ENCODE data around the gene DGUOK. TPM values are rescaled to one million over a fixed set of nuclear protein-coding genes. Genes with fewer than 3 reads are reported as not detected.

Gene DGUOK
- total and polyA plus RNA-seq, 2 of the 4 experiments (the other 2 are of a cell fraction), result 66.3 to 111 TPM

- Histone ChIP-seq H2AK5ac (ENCODE audit: low read depth, low read length) (peak overlapping the region; percentile 81), H3K27ac (ENCODE audit: insufficient read depth, low read length) (no peak overlapping the region; the same call in 1 of the 2 replicates), H3K27me3 (ENCODE audit: control insufficient read depth, insufficient read depth, low read length) (no peaks in the 10 kb centered on the region), H3K9me1 (ENCODE audit: insufficient read depth, low read length) (peaks cover 20% of the 10 kb centered on the region), H2BK120ac (ENCODE audit: low read depth, low read length) (0 out of 2 replicates have a peak overlapping the region, but pooled peaks have one; percentile 22), H4K5ac (ENCODE audit: low read depth, low read length) (no peak overlapping the region), H4K8ac (ENCODE audit: low read depth in 2 of 2, low read length in 2 of 2) (peak overlapping the region; percentile 76 to 82; a peak in 2 of 4 replicates), H3K14ac (replicated peaks; ENCODE audit: low read depth, low read length) (no peak overlapping the region), H4K91ac (ENCODE audit: insufficient read depth, low read depth, low read length) (peak overlapping the region; percentile 29; the same call in 1 of the 2 replicates), H3K9ac (ENCODE audit: low read depth, low read length) (no peak overlapping the region), H4K20me1 (ENCODE audit: insufficient read depth, low read length) (peaks cover 24% of the 10 kb centered on the region), H2BK5ac (ENCODE audit: low read depth, low read length, poor library complexity, severe bottlenecking) (no peak overlapping the region), H3K56ac (ENCODE audit: extremely low read depth, insufficient read depth, low read length) (no peak overlapping the region), H3K4ac (ENCODE audit: low read depth, low read length) (peak overlapping the region; percentile 24; the same call in 1 of the 2 replicates), H3K4me3 (ENCODE audit: insufficient read depth, low read depth, low read length) (no peak overlapping the region), H3K36me3 (ENCODE audit: control insufficient read depth, insufficient read depth, low read length) (peaks cover 5% of the 10 kb centered on the region), H2BK20ac (ENCODE audit: low read depth, low read length) (no peak overlapping the region), H3K9me3 (ENCODE audit: control insufficient read depth, insufficient read depth, low read length) (no peaks in the 10 kb centered on the region), H2AK9ac (replicated peaks; ENCODE audit: low read depth, low read length, poor library complexity) (peak overlapping the region; percentile 93), H2AFZ (replicated peaks; ENCODE audit: low read length, poor library complexity) (peak overlapping the region; percentile 87), H3K4me1 (ENCODE audit: control insufficient read depth, insufficient read depth, low read length) (peaks cover 28% of the 10 kb centered on the region), H3K18ac (ENCODE audit: low read depth, low read length) (no peak overlapping the region), H2BK15ac (ENCODE audit: low read depth, low read length) (no peak overlapping the region), H3K23ac (ENCODE audit: low read depth, low read length) (no peak overlapping the region), H3K79me1 (ENCODE audit: low read depth in 1 of 2, low read length in 2 of 2) (peaks cover 18 to 32% of the 10 kb centered on the region in 2 experiments; a peak in 3 of 4 replicates), H3K4me2 (ENCODE audit: low read depth, low read length) (no peak overlapping the region; the same call in 1 of the 2 replicates)
- dilution Hi-C loops (cut with HindIII; ENCODE audit: low sequenced_read_pairs, unreplicated experiment) (no loop called here), intact Hi-C loops (cut with micrococcal nuclease) (loop anchor here (5.0 kb wide), 1 partner anchor 56 kb away; the partner anchor contains the start of gene DGUOK), in situ Hi-C loops (cut with MboI; ENCODE audit: low sequenced_read_pairs) (loop anchor here (10.0 kb wide), 1 partner anchor 159 kb away; the partner anchor contains the start of gene STAMBP)
- POLR2A ChIA-PET (ENCODE audit: unreplicated experiment), result no interaction called here
- TF ChIP-seq SMC3 (IDR thresholded peaks at IDR 0.05; ENCODE audit: low read depth, low read length) (no peak), MXI1 (IDR thresholded peaks at IDR 0.05; ENCODE audit: borderline replicate concordance, low read depth, low read length) (no peak), POLR2A (IDR thresholded peaks at IDR 0.05; ENCODE audit: low read depth, low read length) (no peak), CHD1 (IDR thresholded peaks at IDR 0.05; ENCODE audit: low read depth, low read length) (no peak), NFE2L2 (IDR thresholded peaks at IDR 0.05; ENCODE audit: low read depth, low read length) (no peak), BHLHE40 (IDR thresholded peaks at IDR 0.05; ENCODE audit: low read depth, low read length) (no peak), RCOR1 (IDR thresholded peaks at IDR 0.05; ENCODE audit: insufficient replicate concordance, low read length) (no peak), RAD21 (IDR thresholded peaks at IDR 0.05; ENCODE audit: low read length) (no peak), RFX5 (IDR thresholded peaks at IDR 0.05; ENCODE audit: low read depth, low read length) (no peak)
- WGBS, 2 experiments (ENCODE audit: extremely low coverage in 2 of 2, insufficient read length in 1 of 2), result 58% methylated on average over 16 of the region's 35 CpGs; no CpG with 5 or more reads in 1 of the 2 experiments
- DNase-seq (no peak), ATAC-seq (ENCODE audit: low read depth) (no peak)
- CTCF ChIA-PET, result interaction anchor here (0.7 kb wide), 1 partner anchor 119 kb away, joined by 3 read pairs; no protein-coding TSS in a partner anchor
- BruUV-seq (replicated peaks), result no TSS peak
Observed at GRCh38 chr2:73983322-73984202, 56.9 kb downstream of the DGUOK start.

All from IMR-90 (cell line).